ENCODE measurements around the gene IFNL4. TPM values are rescaled to one million over a fixed set of nuclear protein-coding genes. Genes with fewer than 3 reads are reported as not detected.
"Not testable (repeated sequence)": the region's sequence is repeated elsewhere in the genome, so short reads cannot be mapped to it uniquely, and the experiment has no call there.

The IFNL4 gene
- total RNA-seq, 2 donors from 2014 or later = not detected

DNA sequence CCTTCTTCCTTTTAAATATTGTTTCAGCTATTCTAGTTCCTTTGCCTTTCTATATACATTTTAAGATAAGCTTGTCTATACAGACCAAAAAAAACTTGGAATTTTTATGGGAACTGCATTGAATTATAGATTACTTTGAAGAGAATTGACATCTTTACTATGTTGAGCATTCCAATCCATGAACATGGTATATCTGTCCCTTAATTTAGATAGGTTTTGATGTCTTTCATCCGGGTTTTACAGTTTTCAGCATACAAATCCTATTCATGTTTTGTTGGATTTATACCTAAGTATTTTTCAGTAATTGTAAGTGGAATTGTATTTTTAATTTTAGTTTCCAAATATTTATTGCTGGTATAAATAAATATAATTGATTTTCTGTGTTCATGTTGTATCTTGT is 35.4 kb upstream of the IFNL4 start:
- Histone ChIP-seq H3K4me1 (no peaks in the 10 kb centered on the region), H3K27ac (no peak overlapping the region), H3K9ac (ENCODE audit: low read depth in 2 of 2, low read length in 2 of 2) (no peak overlapping the region), H3K9me3 (no peaks in the 10 kb centered on the region), H3K27me3 (no peaks in the 10 kb centered on the region), H3K4me3 (no peak overlapping the region), H3K36me3 (no peaks in the 10 kb centered on the region)
- TF ChIP-seq, protein P1, sequence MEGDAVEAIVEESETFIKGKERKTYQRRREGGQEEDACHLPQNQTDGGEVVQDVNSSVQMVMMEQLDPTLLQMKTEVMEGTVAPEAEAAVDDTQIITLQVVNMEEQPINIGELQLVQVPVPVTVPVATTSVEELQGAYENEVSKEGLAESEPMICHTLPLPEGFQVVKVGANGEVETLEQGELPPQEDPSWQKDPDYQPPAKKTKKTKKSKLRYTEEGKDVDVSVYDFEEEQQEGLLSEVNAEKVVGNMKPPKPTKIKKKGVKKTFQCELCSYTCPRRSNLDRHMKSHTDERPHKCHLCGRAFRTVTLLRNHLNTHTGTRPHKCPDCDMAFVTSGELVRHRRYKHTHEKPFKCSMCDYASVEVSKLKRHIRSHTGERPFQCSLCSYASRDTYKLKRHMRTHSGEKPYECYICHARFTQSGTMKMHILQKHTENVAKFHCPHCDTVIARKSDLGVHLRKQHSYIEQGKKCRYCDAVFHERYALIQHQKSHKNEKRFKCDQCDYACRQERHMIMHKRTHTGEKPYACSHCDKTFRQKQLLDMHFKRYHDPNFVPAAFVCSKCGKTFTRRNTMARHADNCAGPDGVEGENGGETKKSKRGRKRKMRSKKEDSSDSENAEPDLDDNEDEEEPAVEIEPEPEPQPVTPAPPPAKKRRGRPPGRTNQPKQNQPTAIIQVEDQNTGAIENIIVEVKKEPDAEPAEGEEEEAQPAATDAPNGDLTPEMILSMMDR (IDR thresholded peaks at IDR 0.05) = no peak
- intact Hi-C loops (cut with DNase I) = no loop called here
- DNase-seq = no peak

- intact Hi-C loops (cut with DNase I) = no loop called here
- no peaks in the 10 kb centered on the region for H3K9me3 ChIP-seq
- H3K36me3 ChIP-seq = no peaks in the 10 kb centered on the region
- no peak for DNase-seq
- TF ChIP-seq, protein P1 (IDR thresholded peaks at IDR 0.05) = no peak
- H3K4me1 ChIP-seq = no peaks in the 10 kb centered on the region
- H3K9ac ChIP-seq (ENCODE audit: low read depth in 2 of 2, low read length in 2 of 2) = no peak overlapping the region
- H3K27me3 ChIP-seq = no peaks in the 10 kb centered on the region
- no peak overlapping the region for H3K4me3 ChIP-seq
- no peak overlapping the region for H3K27ac ChIP-seq
Measured at GRCh38 chr19:39282021-39282420, 33.4 kb upstream of the IFNL4 start.

DNA sequence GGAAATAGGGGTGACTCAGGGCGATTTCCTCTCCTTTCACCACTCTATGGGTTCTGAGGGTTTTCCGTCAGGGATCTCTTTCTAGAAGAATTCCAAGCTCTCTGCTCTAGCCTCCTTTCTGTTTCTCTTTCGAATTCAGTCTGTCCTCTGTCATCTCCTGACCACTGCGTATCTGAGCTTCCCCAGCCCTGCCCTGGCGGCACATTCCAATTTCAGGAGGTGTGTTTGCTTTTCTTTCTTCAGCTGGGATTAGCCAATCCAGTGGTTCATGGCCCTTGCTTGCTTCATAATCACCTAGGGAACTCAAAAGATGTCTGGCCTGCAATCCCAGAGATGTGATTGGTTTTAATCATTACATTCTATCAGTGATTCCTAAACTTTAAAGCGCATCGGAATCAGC is 28.9 kb upstream of the IFNL4 start:
- Histone ChIP-seq H3K36me3 (no peaks in the 10 kb centered on the region), H3K4me1 (no peaks in the 10 kb centered on the region), H3K27ac (no peak overlapping the region), H3K27me3 (no peaks in the 10 kb centered on the region), H3K9ac (ENCODE audit: low read depth in 2 of 2, low read length in 2 of 2) (no peak overlapping the region), H3K4me3 (no peak overlapping the region), H3K9me3 (no peaks in the 10 kb centered on the region)
- intact Hi-C loops (cut with DNase I) = no loop called here
- no peak for DNase-seq
- TF ChIP-seq, protein P1 (IDR thresholded peaks at IDR 0.05) = no peak

- no peak overlapping the region for H3K4me3 ChIP-seq
- DNase-seq = no peak
- intact Hi-C loops (cut with DNase I) = no loop called here
- H3K4me1 ChIP-seq = no peaks in the 10 kb centered on the region
- TF ChIP-seq, protein P1 (IDR thresholded peaks at IDR 0.05) = no peak
- H3K27me3 ChIP-seq = no peaks in the 10 kb centered on the region
- no peak overlapping the region for H3K27ac ChIP-seq
- H3K36me3 ChIP-seq = no peaks in the 10 kb centered on the region
- no peak overlapping the region for H3K9ac ChIP-seq (ENCODE audit: low read depth in 2 of 2, low read length in 2 of 2)
- no peaks in the 10 kb centered on the region for H3K9me3 ChIP-seq
Measured at GRCh38 chr19:39276740-39277139, 28.1 kb upstream of the IFNL4 start.

DNA sequence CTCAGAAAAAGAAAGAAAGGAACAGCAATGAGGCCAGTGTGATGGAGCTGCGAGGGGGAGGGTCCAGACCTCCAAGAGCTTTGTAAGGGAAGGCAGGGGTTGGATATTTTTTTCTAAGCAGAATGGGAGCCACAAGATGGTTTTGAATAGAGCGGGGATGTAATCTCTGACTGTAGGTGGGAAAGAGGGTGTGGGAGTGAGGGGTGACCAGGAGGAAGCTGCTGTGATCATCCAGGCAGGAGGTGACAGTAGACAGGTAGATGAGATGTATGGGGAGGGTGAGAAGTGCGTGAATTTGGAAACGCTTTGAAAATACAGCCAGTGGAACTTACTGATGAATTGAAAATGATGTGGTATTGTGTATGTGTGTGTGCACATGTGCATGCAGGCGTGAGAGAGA is 26.9 kb upstream of the IFNL4 start:
- H3K27me3 ChIP-seq = no peaks in the 10 kb centered on the region
- no peak overlapping the region for H3K9ac ChIP-seq (ENCODE audit: low read depth in 2 of 2, low read length in 2 of 2)
- DNase-seq = no peak
- H3K4me1 ChIP-seq = no peaks in the 10 kb centered on the region
- no peaks in the 10 kb centered on the region for H3K9me3 ChIP-seq
- H3K36me3 ChIP-seq = no peaks in the 10 kb centered on the region
- TF ChIP-seq, protein P1 (IDR thresholded peaks at IDR 0.05) = no peak
- intact Hi-C loops (cut with DNase I) = no loop called here
- H3K27ac ChIP-seq = no peak overlapping the region
- no peak overlapping the region for H3K4me3 ChIP-seq

GRCh38 chr19:39273859-39274258 is 25.2 kb upstream of the IFNL4 start:
- DNase-seq; H3K27ac ChIP-seq; H3K27me3 ChIP-seq; H3K4me1 ChIP-seq; H3K4me3 ChIP-seq; intact Hi-C loops (cut with DNase I); H3K9ac ChIP-seq (ENCODE audit: low read depth in 2 of 2, low read length in 2 of 2); H3K9me3 ChIP-seq; H3K36me3 ChIP-seq: not testable (repeated sequence)
